ENCODE measurements around the gene ELOVL5.

GRCh38 chr6:53382421-53382820 lies 33.7 kb upstream of the ELOVL5 start:
- TF ChIP-seq, protein P1, sequence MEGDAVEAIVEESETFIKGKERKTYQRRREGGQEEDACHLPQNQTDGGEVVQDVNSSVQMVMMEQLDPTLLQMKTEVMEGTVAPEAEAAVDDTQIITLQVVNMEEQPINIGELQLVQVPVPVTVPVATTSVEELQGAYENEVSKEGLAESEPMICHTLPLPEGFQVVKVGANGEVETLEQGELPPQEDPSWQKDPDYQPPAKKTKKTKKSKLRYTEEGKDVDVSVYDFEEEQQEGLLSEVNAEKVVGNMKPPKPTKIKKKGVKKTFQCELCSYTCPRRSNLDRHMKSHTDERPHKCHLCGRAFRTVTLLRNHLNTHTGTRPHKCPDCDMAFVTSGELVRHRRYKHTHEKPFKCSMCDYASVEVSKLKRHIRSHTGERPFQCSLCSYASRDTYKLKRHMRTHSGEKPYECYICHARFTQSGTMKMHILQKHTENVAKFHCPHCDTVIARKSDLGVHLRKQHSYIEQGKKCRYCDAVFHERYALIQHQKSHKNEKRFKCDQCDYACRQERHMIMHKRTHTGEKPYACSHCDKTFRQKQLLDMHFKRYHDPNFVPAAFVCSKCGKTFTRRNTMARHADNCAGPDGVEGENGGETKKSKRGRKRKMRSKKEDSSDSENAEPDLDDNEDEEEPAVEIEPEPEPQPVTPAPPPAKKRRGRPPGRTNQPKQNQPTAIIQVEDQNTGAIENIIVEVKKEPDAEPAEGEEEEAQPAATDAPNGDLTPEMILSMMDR (IDR thresholded peaks at IDR 0.05): no peak
- TF ChIP-seq POLR2A (IDR thresholded peaks at IDR 0.05): no peak

Measured in adrenal gland (tissue), 5 donors.